ENCODE results near the gene ANKRD63. TPM values are rescaled to one million over a fixed set of nuclear protein-coding genes. Genes with fewer than 3 reads are reported as not detected.

The ANKRD63 gene
- total RNA-seq, 1 experiment from 2014 or later = 0.46 TPM

DNA sequence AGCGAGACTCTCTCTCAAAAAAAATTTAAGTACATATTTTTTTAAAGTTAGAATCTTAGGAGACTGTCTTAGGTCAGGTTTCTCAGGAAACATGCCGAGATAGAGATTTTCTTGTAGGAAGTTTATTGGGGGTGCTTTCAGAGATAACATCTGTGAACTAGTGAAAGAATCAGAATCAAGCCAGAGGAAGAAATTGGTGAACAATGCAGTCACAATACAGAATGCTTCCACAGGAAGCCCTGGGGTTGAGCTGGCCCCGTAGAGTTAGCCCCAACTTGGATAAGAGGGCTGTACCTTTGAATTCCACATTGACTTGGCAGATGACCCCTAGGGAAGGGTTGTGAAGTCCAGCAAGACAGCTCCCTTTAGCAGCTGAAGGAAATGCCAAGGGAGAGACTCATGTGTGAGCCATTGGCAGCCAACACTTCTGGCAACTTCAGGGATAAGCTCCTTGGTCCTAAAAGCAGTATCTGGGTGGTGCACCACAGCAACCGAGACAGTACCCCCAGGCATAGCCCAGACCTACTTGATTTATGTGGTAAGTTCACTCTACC, 31.9 kb upstream of the ANKRD63 start:
- no peaks in the 10 kb centered on the region for H3K4me1 ChIP-seq (ENCODE audit: insufficient read depth, low read length)
- no peak overlapping the region for H3K9ac ChIP-seq (ENCODE audit: extremely low read depth, insufficient read length, low read length)

More for the DNA sequence above, 31.9 kb upstream of the ANKRD63 start:
- no peak overlapping the region for H3K4me2 ChIP-seq (ENCODE audit: insufficient read depth, insufficient read length, low read length)
- H3K79me1 ChIP-seq (ENCODE audit: insufficient read depth, low read depth, low read length, poor library complexity, severe bottlenecking) = no peaks in the 10 kb centered on the region
- H3K27ac ChIP-seq (ENCODE audit: insufficient read length, low read depth, low read length) = no peak overlapping the region
- Mint-ChIP-seq H3K27ac (no peak overlapping the region), H3K9me3 (no peaks in the 10 kb centered on the region; a peak in 1 of 5 replicates), H3K4me1 (peaks cover 6 to 10% of the 10 kb centered on the region in 2 experiments), H3K36me3 (ENCODE audit: insufficient read depth in 1 of 3, low read depth in 3 of 3) (no peaks in the 10 kb centered on the region), H3K27me3 (ENCODE audit: low read depth) (peaks cover 60% of the 10 kb centered on the region), H3K4me3 (no peak overlapping the region)
- no peak overlapping the region for H2AK5ac ChIP-seq (ENCODE audit: insufficient read length, low read length)
- no peaks in the 10 kb centered on the region for H3K27me3 ChIP-seq (ENCODE audit: insufficient read depth, low read length)
- H2BK5ac ChIP-seq (ENCODE audit: insufficient read length, low read length) = no peak overlapping the region
- H2BK12ac ChIP-seq (ENCODE audit: insufficient read length, low read depth, low read length) = no peak overlapping the region
- no peak overlapping the region for H3T11ph ChIP-seq (ENCODE audit: low read length)
- H3K9me3 ChIP-seq (ENCODE audit: control insufficient read depth, low read depth, low read length) = no peaks in the 10 kb centered on the region
- no peak overlapping the region for H4K8ac ChIP-seq (replicated peaks; ENCODE audit: insufficient read length, low read depth, low read length)
- H3K23me2 ChIP-seq (ENCODE audit: insufficient read length, low read depth, low read length, poor library complexity, severe bottlenecking) = no peaks in the 10 kb centered on the region
- no peaks in the 10 kb centered on the region for H4K20me1 ChIP-seq (ENCODE audit: control insufficient read depth, insufficient read depth, insufficient read length)
- no peak overlapping the region for H3K4ac ChIP-seq (ENCODE audit: low read depth, low read length)
- H3K18ac ChIP-seq (ENCODE audit: insufficient read length, low read depth, low read length) = no peak overlapping the region
- WGBS (ENCODE audit: extremely low coverage, insufficient read length, low lambda C conversion rate) = no CpG with 5 or more reads among the region's 4 CpGs
- no peak overlapping the region for H4K5ac ChIP-seq (ENCODE audit: insufficient read length, low read depth, low read length)
- H4K91ac ChIP-seq (ENCODE audit: insufficient read length, low read depth, low read length) = no peak overlapping the region
- H3K79me2 ChIP-seq (ENCODE audit: insufficient read depth, low read length) = no peaks in the 10 kb centered on the region
- no peak overlapping the region for H3K56ac ChIP-seq (ENCODE audit: insufficient read length, low read depth, low read length)
- no peak for DNase-seq
- H2BK20ac ChIP-seq (ENCODE audit: low read depth, low read length, poor library complexity, severe bottlenecking) = no peak overlapping the region
- 0 out of 2 replicates have a peak overlapping the region, but pooled peaks have one; percentile 45 for H2BK15ac ChIP-seq (ENCODE audit: low read depth, low read length)
- TF ChIP-seq, protein P1, sequence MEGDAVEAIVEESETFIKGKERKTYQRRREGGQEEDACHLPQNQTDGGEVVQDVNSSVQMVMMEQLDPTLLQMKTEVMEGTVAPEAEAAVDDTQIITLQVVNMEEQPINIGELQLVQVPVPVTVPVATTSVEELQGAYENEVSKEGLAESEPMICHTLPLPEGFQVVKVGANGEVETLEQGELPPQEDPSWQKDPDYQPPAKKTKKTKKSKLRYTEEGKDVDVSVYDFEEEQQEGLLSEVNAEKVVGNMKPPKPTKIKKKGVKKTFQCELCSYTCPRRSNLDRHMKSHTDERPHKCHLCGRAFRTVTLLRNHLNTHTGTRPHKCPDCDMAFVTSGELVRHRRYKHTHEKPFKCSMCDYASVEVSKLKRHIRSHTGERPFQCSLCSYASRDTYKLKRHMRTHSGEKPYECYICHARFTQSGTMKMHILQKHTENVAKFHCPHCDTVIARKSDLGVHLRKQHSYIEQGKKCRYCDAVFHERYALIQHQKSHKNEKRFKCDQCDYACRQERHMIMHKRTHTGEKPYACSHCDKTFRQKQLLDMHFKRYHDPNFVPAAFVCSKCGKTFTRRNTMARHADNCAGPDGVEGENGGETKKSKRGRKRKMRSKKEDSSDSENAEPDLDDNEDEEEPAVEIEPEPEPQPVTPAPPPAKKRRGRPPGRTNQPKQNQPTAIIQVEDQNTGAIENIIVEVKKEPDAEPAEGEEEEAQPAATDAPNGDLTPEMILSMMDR (conservative IDR thresholded peaks at IDR 0.05) = no peak
- no peak overlapping the region for H2BK120ac ChIP-seq (ENCODE audit: low read depth, low read length, poor library complexity, severe bottlenecking)
- H2AFZ ChIP-seq (ENCODE audit: low read length) = no peak overlapping the region
- no peak overlapping the region for H3K23ac ChIP-seq (ENCODE audit: insufficient read length, low read depth, low read length)
- H3K14ac ChIP-seq (ENCODE audit: insufficient read depth, low read length) = no peak overlapping the region
